NT2/D1 (cell line): ENCODE results near the gene TRAF6.
"Not testable (repeated sequence)": the region's sequence is repeated elsewhere in the genome, so short reads cannot be mapped to it uniquely, and the experiment has no call there.

Experiments used
- DNase-seq: peaks from one replicate; pipeline ENCODE4 v3.0.0-alpha.2; 2011; ENCODE audit warnings: low read depth, low spot score
- H3K27me3 ChIP-seq: 2 replicates; pipeline ENCODE4 v1.6.0; 2011; ENCODE audit warnings: mild to moderate bottlenecking; ENCODE audit not compliant: insufficient read length, insufficient read depth
- H3K36me3 ChIP-seq: 2 replicates; pipeline ENCODE4 v1.6.1; 2011; ENCODE audit warnings: mild to moderate bottlenecking, low read length, mixed read lengths; ENCODE audit not compliant: insufficient read depth, insufficient read length
- H3K4me1 ChIP-seq: 2 replicates; pipeline ENCODE4 v1.5.1; 2011; ENCODE audit not compliant: insufficient read depth, insufficient read length
- H3K4me3 ChIP-seq: 2 replicates; pipeline ENCODE4 v1.5.1; 2011; ENCODE audit warnings: low read depth; ENCODE audit not compliant: insufficient read length
- H3K9ac ChIP-seq: 2 replicates; pipeline ENCODE4 v1.6.0; 2011; ENCODE audit warnings: low read depth; ENCODE audit not compliant: insufficient read length
- H3K9me3 ChIP-seq: 2 replicates; pipeline ENCODE4 v1.5.1; 2011; ENCODE audit warnings: mild to moderate bottlenecking, low read length; ENCODE audit not compliant: insufficient read depth
- SUZ12 ChIP-seq: IDR thresholded peaks from 2 replicates; pipeline ENCODE4 v1.6.1; 2011; ENCODE audit not compliant: insufficient read length, insufficient read depth; ENCODE audit errors: extremely low read depth
- YY1 ChIP-seq: IDR thresholded peaks from 2 replicates; pipeline ENCODE4 v1.6.1; 2011; ENCODE audit not compliant: insufficient read length, insufficient read depth
- ZNF274 ChIP-seq: IDR thresholded peaks from 2 replicates; pipeline ENCODE4 v1.6.1; 2011; ENCODE audit warnings: mild to moderate bottlenecking, low read depth, low read length

TRAF6 gene, protein sequence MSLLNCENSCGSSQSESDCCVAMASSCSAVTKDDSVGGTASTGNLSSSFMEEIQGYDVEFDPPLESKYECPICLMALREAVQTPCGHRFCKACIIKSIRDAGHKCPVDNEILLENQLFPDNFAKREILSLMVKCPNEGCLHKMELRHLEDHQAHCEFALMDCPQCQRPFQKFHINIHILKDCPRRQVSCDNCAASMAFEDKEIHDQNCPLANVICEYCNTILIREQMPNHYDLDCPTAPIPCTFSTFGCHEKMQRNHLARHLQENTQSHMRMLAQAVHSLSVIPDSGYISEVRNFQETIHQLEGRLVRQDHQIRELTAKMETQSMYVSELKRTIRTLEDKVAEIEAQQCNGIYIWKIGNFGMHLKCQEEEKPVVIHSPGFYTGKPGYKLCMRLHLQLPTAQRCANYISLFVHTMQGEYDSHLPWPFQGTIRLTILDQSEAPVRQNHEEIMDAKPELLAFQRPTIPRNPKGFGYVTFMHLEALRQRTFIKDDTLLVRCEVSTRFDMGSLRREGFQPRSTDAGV

DNA sequence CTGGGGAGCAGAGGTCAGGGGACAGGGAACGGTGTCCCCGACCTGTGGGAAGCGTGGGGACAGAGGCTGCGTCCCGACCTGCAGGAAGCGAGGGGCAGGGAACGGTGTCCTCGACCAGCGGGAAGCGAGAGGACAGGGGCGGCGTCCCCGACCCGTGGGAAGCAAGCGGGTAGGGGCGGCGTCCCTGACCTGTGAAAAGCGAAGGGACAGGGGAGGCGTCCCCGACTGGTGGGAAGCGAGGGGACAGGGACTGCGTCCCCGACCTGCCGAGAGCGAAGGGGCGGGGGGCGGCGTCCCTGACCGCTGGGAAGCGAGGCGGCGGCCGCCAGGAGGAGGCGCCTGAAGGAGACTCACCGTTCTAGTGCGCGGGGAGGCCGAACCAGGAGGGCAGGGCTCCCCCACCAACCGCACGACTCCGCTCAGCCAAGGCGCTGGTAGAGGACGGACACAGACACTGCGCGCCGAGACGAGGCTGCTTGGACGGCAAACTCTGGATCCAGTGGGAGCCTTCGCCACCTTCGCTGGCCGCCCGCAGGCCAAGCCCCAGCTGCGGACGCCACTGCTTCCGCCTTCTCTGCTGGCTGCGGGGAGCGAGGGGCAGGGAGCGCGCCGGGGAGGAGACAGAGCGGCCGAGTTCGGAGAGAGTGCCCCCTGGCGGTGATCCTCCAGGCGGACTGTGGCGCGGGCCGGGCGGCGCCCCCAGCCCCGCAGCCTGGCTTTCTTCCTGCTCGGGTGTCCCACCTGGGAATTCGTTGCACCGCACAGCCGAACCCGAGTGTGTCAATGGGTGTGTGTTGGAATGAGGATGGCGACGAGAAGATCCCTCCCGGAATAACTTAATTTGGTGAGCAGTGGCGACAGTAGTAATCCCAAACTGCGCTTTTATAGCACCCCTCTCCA, at the start of gene TRAF6:
Gene TRAF6, minus strand, starts transcription at position 579 of the 900 bp plus-strand sequence. CDS start 8,757 bp downstream, outside the sequence.
- Histone ChIP-seq H3K9me3 (peaks cover 7% of the 10 kb centered on the region; the same call in 1 of the 2 replicates), H3K4me1 (no peaks in the 10 kb centered on the region), H3K4me3 (peak within 1 kb of the TSS; percentile 99), H3K9ac (peak within 1 kb of the TSS; percentile 99), H3K36me3 (peaks cover 4% of the 10 kb centered on the region), H3K27me3 (no peaks in the 10 kb centered on the region)
- peak; percentile 72 for DNase-seq
- TF ChIP-seq YY1: no peak
- TF ChIP-seq SUZ12: no peak
- TF ChIP-seq ZNF274: no peak

DNA sequence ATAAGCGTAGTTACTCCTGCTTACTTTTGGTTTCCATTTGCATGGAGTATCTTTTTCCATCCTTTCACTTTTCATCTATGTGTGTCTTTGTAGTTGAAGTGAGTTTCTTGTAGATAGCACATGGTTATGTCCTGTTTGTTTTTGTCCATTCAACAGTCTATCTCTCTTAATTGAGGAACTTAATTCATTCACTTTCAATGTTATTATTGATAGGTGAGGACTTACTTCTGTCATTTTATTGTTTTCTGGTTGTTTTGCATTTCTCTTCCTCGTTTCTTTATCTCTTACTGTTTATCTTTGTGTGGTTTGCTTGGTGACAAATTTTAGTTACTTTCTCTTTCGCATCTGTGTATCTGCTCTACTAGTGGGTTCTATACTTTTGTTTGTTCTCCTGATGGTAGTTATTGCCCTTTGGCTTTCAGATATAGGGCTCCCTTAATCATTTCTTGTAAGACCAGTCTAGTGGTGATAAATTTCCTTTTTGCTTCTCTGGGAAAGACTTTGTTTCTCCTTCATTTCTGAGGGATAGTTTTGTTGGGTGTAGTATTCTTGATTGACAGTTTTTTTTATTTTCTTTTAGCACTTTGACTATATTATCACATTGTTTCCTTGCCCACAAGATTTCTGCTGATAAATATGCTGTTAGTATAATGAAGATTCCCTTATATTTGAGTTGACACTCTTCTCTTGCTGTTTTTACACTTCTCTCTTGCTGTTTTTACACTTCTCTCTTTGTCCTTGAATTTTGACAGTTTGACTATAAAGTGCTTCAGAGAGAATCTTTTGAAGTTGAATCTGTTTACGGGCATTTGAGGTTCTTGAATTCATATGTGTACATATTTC, 48.7 kb upstream of the TRAF6 start:
- Histone ChIP-seq H3K27me3 (no peaks in the 10 kb centered on the region), H3K4me1 (no peaks in the 10 kb centered on the region), H3K4me3 (no peak overlapping the region), H3K36me3 (no peaks in the 10 kb centered on the region), H3K9ac (no peak overlapping the region), H3K9me3 (peaks cover 31% of the 10 kb centered on the region)
- DNase-seq: no peak
- no peak for TF ChIP-seq SUZ12
- TF ChIP-seq YY1: no peak
- no peak for TF ChIP-seq ZNF274

DNA sequence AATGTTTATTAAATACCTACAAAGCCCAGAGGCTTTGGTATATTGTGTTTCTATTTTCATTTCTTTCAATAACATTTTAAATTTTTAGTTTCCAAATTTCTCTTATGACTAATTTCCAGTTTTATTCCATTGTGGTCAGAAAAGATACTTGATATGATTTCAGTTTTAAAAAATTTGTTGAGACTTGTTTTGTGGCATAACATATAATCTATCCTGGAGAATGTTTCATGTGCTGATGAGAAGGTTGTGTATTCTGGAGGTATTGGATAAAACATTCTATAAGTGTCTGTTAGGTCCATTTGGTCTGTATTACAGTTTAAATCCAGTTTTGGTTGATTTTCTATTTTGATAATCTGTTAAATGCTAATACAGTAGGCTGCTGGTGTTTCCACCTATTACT, 47.9 kb upstream of the TRAF6 start:
- Histone ChIP-seq H3K4me1 (no peaks in the 10 kb centered on the region), H3K4me3 (peak overlapping the region; percentile 33), H3K9me3 (peaks cover 31% of the 10 kb centered on the region), H3K9ac (no peak overlapping the region), H3K27me3 (no peaks in the 10 kb centered on the region), H3K36me3 (no peaks in the 10 kb centered on the region)
- TF ChIP-seq SUZ12: no peak
- TF ChIP-seq YY1: no peak
- TF ChIP-seq ZNF274: no peak
- DNase-seq: no peak

DNA sequence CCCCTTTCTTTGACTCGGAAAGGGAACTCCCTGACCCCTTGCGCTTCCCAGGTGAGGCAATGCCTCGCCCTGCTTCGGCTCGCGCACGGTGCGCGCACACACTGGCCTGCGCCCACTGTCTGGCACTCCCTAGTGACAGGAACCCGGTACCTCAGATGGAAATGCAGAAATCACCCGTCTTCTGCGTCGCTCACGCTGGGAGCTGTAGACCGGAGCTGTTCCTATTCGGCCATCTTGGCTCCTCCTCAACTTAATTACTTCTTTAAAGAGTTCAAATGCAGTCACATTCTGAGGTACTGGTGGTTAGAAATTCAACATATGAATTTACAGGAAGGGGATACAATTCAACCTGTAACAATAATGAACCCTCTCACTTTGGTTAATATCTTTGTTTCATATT, 47.3 kb upstream of the TRAF6 start:
- H3K9ac ChIP-seq, H3K27me3 ChIP-seq, H3K4me1 ChIP-seq, H3K36me3 ChIP-seq, DNase-seq: not testable (repeated sequence)
- TF ChIP-seq YY1: peak; percentile 39
- Histone ChIP-seq H3K4me3 (peak overlapping the region; percentile 33), H3K9me3 (peaks cover 31% of the 10 kb centered on the region)

DNA sequence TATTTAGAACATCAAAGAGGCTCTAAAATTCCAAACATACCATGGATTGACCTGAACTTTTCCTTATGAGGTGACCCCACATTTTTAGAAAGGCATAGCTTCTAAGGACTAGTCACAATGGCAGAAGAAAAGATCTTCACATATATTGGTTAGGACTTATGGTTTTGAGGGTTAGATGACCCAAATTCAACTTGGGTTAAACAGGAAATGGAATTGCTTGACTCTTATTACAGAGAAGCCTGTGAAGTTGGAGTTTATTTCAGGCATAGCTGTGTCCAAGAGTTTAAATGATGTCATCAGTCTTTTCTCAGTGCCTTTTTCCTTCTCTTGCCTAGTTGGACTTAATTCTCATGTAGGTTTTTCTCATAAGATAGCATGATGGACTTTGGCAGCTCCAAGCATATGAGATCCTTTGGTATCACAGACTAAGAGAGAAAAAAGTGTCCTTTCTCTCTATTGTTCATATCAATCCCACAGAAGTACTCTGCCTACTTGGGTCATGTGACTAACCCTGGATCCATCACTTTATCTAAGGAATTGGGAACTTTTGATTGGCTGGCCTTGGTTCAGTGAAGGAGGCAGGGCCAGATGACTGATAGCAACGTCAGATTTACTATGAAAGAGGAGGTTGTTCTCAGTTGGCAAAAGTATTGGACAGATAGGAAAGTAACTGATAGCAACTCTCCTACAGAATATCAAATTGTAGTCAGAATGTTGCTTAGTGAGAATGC, 40.5 kb upstream of the TRAF6 start:
- no peak overlapping the region for H3K4me3 ChIP-seq
- DNase-seq: no peak
- H3K36me3 ChIP-seq: no peaks in the 10 kb centered on the region
- H3K9me3 ChIP-seq: no peaks in the 10 kb centered on the region
- H3K27me3 ChIP-seq: no peaks in the 10 kb centered on the region
- TF ChIP-seq SUZ12: no peak
- no peak for TF ChIP-seq ZNF274
- no peak for TF ChIP-seq YY1
- no peak overlapping the region for H3K9ac ChIP-seq
- H3K4me1 ChIP-seq: no peaks in the 10 kb centered on the region

DNA sequence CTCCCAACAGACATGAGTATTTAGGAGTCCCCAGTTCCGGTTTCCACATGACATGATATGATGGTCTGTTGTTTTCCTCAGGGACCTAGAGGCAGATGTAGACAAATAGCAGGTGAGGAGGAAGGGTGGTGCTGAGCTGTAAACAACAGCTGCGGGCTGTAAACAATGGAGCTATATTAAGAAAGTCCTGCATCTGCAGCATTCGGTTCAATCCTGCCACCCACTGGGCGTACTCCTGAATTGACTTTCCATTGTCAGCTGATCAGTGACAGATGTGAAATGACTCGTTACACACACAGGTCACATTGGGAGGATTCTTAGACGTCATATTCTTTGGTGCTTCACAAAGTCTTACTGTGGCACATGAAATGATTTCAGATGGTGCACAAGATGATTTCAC, 30.9 kb upstream of the TRAF6 start:
- DNase-seq: no peak

More for the DNA sequence above, 30.9 kb upstream of the TRAF6 start:
- no peak for TF ChIP-seq SUZ12
- H3K27me3 ChIP-seq: no peaks in the 10 kb centered on the region
- H3K9me3 ChIP-seq: no peaks in the 10 kb centered on the region
- no peaks in the 10 kb centered on the region for H3K36me3 ChIP-seq
- no peaks in the 10 kb centered on the region for H3K4me1 ChIP-seq
- H3K4me3 ChIP-seq: no peak overlapping the region
- no peak overlapping the region for H3K9ac ChIP-seq
